Fibroblast of the aortic adventitia (primary cell): Measurements from ENCODE around the gene JUP. TPM values are rescaled to one million over a fixed set of nuclear protein-coding genes. Genes with fewer than 3 reads are reported as not detected.

Experiments
- DNase-seq: peaks from one replicate; pipeline ENCODE4 v3.0.0-alpha.2; 2010; ENCODE audit warnings: low read depth
- H3K4me3 ChIP-seq: 2 replicates; pipeline ENCODE4 v1.5.1; 2011; ENCODE audit warnings: low read depth, mild to moderate bottlenecking, control low read depth, low read length, moderate library complexity
- total RNA-seq: library from RNA; depleted of rRNA; stranded (reverse); fragments of >200 nt; gene quantifications from 2 replicates; pipeline ENCODE4 v1.2.3, GENCODE V29; 2012; ENCODE audit warnings: low replicate concordance
- TF ChIP-seq, protein P1 (sequence below): IDR thresholded peaks from 2 replicates; pipeline ENCODE4 v1.5.1; 2011; ENCODE audit warnings: mild to moderate bottlenecking, low read length, control low read depth, inconsistent platforms; ENCODE audit not compliant: insufficient read depth

JUP gene
- total RNA-seq, 1 donor = 8.9 TPM

DNA sequence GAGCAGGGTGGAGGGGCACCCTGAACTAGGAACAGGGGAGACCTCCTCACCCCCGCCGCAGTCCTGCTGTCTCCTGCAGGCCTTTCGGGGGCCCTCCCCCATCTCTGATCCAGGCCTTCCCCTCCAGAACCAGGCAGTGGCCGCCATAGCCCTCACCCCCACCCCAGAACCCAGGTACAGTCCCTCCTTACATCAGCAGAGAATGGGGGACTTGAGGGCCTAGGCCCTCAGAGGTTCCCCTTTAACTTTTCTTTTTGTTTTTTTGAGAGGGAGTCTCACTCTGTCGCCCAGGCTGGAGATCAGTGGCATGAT is 47.8 kb downstream of the JUP start:
- TF ChIP-seq, protein P1, sequence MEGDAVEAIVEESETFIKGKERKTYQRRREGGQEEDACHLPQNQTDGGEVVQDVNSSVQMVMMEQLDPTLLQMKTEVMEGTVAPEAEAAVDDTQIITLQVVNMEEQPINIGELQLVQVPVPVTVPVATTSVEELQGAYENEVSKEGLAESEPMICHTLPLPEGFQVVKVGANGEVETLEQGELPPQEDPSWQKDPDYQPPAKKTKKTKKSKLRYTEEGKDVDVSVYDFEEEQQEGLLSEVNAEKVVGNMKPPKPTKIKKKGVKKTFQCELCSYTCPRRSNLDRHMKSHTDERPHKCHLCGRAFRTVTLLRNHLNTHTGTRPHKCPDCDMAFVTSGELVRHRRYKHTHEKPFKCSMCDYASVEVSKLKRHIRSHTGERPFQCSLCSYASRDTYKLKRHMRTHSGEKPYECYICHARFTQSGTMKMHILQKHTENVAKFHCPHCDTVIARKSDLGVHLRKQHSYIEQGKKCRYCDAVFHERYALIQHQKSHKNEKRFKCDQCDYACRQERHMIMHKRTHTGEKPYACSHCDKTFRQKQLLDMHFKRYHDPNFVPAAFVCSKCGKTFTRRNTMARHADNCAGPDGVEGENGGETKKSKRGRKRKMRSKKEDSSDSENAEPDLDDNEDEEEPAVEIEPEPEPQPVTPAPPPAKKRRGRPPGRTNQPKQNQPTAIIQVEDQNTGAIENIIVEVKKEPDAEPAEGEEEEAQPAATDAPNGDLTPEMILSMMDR = no peak
- DNase-seq = no peak
- H3K4me3 ChIP-seq = no peak overlapping the region

DNA sequence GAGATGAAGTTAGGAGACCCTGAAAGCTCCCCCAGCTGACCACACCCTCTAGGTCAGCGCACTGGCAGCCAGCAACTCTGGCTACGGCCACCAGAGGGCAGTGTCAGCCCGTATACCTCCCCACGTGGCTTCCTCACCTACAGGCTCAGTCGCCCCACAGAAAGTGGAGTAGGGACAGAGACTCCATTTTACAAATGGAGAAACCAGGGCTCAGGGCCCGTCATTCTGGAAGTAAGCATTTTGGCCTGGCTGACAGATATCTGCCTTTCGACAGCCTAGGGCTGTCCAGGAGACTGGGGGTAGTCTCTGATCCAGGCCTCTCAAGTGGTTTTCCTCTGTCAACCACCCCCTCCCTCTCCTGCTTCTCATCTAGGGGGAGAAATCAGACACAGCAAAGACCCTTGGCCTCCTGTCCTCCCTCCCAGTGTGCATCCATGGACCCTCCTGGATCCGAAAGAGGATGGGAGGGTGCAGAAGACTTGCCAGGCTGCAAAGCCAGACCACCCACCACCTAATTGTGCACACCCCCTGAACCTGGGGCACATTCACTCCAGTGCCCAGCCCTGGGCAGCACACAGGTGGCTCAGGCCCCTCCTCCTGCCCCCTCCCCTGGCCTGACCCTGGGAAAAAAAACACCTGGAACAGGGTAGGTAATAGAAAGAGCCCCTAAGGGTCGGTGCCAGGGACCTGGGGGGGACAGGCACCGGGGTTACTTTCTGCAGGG is 48.3 kb downstream of the JUP start:
- no peak overlapping the region for H3K4me3 ChIP-seq
- TF ChIP-seq, protein P1 = peak; percentile 97
- DNase-seq = peak; percentile 77

DNA sequence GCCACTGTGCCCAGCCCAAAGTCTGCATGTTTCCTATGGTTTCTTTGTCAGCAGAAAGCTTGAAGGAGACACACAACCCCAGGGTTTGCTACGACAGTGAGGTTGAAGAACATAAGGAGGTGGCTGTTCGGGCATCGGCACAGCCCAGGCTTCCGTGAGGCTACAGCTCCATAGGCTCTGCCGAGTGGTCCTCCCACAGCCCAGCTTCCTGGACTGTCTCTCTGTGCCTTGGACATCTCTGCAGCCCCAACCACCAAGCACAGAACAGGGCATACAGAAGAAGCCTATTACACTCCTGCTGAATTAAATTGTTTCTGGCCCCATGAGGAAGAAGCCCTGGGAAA is 48.9 kb downstream of the JUP start:
- H3K4me3 ChIP-seq = no peak overlapping the region
- TF ChIP-seq, protein P1 = no peak
- DNase-seq = no peak

DNA sequence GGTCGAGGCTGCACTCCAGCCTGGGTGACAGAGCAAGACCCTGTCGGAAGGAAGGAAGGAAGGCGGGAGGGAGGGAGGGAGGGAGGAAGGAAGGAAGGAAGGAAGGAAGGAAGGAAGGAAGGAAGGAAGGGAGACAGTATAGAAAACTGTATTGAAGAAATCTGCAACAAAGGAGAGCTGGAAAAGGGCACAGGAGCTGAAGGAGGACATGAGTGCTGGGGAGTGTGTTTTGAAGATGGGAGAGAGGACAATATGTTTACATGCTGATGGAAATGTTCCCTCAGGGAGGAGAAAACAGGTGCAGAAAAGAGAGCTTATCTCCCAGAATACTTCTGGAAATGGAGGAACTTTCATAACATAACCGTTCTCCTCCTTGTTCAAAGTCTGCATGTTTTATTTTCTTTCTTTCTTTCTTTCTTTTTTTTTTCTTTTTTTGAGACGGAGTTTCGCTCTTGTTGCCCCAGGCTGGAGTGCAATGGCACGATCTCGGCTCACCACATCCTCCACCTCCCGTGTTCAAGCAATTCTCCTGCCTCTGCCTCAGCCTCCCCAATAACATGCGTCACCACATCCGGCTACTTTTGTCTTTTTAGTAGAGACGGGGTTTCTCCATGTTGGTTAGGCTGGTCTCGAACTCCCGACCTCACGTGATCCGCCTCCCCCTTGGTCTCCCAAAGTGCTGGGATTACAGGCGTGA is 49.4 kb downstream of the JUP start:
- TF ChIP-seq, protein P1 = no peak

DNA sequence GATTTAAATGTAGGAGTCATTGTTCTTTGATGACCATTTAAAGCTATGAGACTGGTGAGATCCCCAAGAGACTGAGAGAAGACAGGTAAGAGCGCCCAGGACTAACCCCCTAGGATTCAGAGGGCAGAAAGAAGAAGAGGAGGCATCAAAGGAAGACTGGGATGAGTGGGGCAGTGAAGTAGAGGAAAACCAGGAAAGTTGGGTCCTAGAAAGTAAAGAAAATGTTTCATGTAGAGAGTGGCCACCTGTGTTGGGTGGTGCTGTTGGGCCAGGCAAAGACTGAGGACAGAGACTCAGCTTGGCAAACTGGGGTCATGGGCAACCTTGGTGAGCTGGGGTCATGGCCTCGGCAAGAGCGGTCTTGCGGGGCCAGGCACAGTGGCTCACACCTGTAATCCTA is 50.8 kb downstream of the JUP start:
- H3K4me3 ChIP-seq = no peak overlapping the region
- no peak for DNase-seq
- TF ChIP-seq, protein P1 = no peak

More for the DNA sequence above, 49.4 kb downstream of the JUP start:
- no peak for DNase-seq
- no peak overlapping the region for H3K4me3 ChIP-seq

DNA sequence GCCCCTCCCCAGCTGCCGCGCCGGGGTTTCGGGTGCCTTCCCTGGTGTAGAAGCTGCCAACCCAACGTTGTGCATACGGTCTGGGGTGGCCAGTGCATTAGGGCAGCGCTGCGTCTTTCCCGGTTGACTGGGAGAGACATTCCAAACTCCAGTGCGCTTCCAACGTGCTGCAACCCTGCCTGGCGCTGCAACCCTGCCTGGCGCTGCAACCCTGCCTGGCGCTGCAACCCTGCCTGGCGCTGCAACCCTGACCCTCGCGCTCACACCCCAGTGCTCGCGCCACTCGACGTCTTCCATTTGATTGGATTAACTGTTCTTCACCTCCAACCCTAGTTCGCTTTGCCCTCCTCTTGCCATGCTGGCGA is 51.6 kb downstream of the JUP start:
- peak overlapping the region; percentile 37 for H3K4me3 ChIP-seq
- peak; percentile 9 for DNase-seq

More for the DNA sequence above, 51.6 kb downstream of the JUP start:
- TF ChIP-seq, protein P1 = no peak
